Ovary (tissue), 3 donors: ENCODE measurements around the gene GRK2.

Experiments
- CTCF ChIP-seq, 3 donors: fragments of 450-650 bp in 2 of 3; fragments of 200-600 bp in 1 of 3; IDR thresholded peaks; one replicate each; pipeline versions ENCODE4 v1.5.1 to v1.8.0; 2016 to 2022; ENCODE audit warnings: antibody characterized with exemption in 3 of 3, mild to moderate bottlenecking in 1 of 3
- POLR2A ChIP-seq: fragments of 450-650 bp; IDR thresholded peaks from one replicate; pipeline ENCODE4 v1.6.1; 2017; ENCODE audit warnings: antibody characterized with exemption, mild to moderate bottlenecking, moderate library complexity
- donor health status: DM: no; HTN: no; CAD: no.

- TF ChIP-seq POLR2A (no peak), CTCF (IDR thresholded peaks at IDR 0.05) (no peak)
Measured at GRCh38 chr11:67317888-67318555, 51.7 kb downstream of the GRK2 start.
